Dermis microvascular lymphatic vessel endothelial cell (primary cell): Measurements from ENCODE around the gene COL4A2. TPM values are rescaled to one million over a fixed set of nuclear protein-coding genes. Genes with fewer than 3 reads are reported as not detected.
"Not testable (repeated sequence)": the region's sequence is repeated elsewhere in the genome, so short reads cannot be mapped to it uniquely, and the experiment has no call there.

Experiments used
- DNase-seq, 2 donors: peaks; one replicate each; pipeline versions ENCODE4 v3.0.0 to v3.0.0-alpha.2; 2010; ENCODE audit warnings: low read depth in 2 of 2
- total RNA-seq: library from RNA; depleted of rRNA; stranded (reverse); fragments of >200 nt; gene quantifications from 2 replicates; pipeline ENCODE4 v1.2.1, GENCODE V29; 2014

Gene COL4A2
- total RNA-seq, 1 donor from 2014 or later: 626 TPM

DNA sequence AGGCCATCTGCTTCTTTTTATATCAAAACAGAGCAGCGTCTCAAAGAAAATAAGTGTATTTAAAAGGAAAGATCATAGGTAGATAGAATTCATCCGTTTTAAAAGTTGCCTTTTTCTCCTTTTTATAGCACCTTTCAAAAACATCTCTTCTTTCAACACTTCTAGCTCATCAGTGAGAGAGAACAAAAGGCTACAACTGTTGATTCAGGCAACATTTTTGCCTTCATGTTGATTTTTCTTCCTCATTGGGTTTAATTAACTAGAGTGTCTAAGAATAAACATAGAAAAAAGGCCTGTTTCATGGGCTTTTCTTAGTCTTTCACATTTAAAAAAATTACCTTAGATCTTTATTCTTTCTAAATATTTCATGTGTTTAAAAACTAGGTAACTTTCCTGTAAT is 13.6 kb downstream of the COL4A2 start:
- DNase-seq: peak in 1 of 2 donors; percentile 36

DNA sequence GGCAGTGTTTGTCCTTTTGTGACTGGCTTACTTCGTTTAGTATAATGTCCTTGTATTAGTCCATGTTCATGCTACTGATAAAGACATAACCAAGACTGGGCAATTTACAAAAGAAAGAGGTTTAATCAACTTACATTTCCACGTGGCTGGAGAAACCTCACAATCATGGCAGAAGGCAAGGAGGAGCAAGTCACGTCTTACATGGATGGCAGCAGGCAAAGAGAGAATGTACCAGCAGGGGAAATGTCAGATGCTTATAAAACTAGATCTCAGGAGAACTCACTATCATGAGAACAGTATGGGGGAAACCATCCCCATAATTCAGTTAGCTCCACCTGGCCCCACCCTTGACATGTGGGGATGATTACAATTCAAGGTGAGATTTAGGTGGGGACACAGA is 14.5 kb downstream of the COL4A2 start:
- DNase-seq: not testable (repeated sequence)

GRCh38 chr13:110322126-110322827 is 15.2 kb downstream of the COL4A2 start:
- peak in 1 of 2 donors; percentile 40 for DNase-seq

GRCh38 chr13:110322828-110323171 is 15.7 kb downstream of the COL4A2 start:
- no peak for DNase-seq

- peak in 1 of 2 donors; percentile 26 for DNase-seq
Measured at GRCh38 chr13:110323172-110323891, 16.2 kb downstream of the COL4A2 start.

DNA sequence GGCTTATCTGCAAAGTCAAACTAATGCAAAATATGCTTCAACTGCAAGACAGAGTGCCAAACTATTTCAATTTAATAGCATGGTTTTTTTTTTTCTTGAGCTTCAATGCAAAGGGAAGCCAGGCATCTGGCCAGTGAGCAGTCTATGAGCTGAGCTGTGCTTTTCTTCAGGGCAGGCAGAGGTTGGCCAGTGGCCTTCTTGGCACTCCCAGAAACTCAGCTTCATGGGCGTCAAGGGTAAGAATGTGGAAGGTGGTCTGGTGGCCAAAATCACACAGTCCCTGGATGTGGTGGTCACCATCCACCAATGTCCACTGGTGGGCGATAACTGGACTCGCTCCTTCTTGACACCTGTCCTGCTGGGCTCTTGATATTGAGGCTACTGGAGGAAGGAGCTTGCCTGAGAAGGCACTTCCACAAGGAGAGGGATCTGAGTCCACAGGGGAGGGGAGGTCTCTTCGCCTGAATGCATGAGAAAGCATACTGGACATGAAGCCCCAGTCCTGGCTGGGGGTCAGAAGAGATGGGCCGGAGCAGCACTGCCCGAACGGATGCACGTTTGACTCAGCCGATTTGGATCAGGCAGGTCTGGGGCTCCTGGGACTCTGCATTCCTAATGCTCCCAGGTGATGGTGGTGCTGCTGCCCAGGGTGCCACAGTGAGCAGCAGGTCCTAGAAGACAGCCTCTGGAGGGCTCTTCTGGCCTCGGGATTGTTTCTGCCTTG is 17.1 kb downstream of the COL4A2 start:
- DNase-seq: no peak

DNA sequence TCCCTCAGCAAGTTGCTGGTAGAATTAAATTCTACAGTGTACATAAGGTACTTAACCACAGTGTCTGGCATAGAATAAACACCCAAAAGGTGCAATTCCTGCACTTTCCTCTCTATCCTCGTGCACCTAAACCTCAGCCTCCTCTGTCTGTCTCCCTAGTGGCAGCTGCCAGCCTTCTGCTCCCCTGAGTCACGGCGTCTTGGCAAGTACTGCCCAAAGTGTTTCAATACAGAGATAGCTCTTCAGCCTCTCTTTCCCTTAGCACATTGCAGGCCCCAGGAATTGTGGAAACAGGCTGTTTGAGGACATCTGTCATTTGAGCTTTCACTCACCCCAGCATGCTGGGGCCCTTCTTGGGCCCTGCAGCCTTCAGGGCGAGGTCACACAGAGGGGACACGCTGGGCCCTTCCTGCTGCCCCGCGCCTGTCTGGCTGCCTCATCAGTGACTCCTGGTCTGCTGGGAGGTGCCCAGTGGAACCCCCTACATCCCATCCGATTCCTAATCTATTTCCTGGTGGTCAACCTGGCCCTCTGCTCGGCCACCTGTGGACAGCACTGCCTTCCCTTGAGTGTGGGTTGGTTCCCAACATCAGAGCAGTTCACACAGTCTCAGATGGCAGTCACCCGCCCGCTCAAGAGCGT is 19.3 kb downstream of the COL4A2 start:
- DNase-seq: no peak

DNA sequence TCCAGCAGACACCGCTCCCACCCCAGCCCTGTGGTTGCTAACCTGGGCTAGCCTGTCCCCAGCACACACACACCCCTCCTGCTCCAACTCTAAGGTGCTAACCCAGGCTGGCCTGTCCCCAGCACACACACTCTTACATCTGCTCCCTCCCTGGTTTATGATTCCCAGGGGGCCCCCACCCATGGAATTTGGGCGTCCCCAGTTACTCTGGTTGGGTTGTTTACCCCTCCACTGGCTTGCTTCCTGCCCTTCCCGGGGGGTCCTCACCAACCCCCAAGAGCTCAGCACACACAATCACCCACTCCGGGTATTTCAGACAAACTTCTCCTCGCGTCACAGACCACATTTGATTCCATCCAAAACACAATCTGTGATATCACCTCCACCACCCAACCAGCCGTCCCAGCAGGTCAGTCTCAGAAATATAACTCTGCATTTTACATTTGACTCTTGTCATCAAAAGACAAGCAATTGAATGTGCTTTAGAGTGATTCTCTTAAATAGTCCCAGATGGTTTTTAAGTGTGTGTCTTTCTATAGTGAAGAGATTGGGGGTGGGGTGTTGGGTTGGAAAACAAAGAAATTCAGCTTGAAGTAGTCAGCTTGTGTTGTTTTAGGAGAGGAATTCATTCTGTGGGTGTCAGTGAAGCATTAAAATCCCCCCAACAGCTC is 20.1 kb downstream of the COL4A2 start:
- no peak for DNase-seq

DNA sequence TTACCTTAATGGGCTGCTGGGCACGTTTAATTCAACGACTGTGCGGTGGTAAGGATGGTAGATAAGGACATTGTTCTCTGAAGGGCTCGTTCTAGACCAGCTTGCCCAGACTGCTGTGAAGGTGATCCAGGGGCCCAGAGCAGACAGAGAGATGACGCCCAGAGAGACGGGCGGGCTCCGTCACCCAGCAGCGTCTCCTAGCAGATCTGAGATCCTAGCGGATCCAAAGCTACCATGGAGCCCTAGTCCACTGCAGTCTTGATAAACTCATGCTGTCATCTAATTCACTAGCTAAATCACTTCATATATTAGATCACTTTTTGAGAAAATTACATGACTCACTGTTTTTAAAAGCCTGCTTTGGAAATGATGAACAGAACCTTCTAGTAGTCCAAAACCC is 21.5 kb downstream of the COL4A2 start:
- no peak for DNase-seq

- DNase-seq: no peak
Measured at GRCh38 chr13:110329258-110329657, 22.2 kb downstream of the COL4A2 start.

- no peak for DNase-seq
Measured at GRCh38 chr13:110329798-110330461, 22.8 kb downstream of the COL4A2 start.

GRCh38 chr13:110330491-110331011 is 23.5 kb downstream of the COL4A2 start:
- DNase-seq: no peak

- no peak for DNase-seq
Measured at GRCh38 chr13:110331362-110331761, 24.3 kb downstream of the COL4A2 start.

- no peak for DNase-seq
Measured at GRCh38 chr13:110332750-110333149, 25.7 kb downstream of the COL4A2 start.

GRCh38 chr13:110333837-110334236 is 26.8 kb downstream of the COL4A2 start:
- no peak for DNase-seq

DNA sequence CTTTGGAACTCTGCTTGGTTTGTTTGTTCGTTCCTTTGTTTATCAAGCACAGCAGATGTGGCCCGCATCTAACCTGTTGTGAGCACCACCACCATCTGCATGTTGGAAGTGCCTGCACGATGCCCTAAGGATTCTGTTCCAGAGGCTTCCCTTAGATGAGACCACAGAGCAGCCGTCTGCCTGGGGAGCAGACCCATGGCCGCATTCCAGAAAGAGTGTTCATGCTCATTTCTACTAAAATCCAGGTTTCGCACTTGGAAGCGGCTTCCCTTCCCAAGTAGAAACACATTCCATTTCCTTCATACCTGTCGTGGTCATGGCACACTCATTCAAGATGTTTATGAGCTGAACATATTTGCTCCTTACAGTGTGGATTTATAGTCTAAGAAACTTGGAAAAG is 27.2 kb downstream of the COL4A2 start:
- no peak for DNase-seq

- DNase-seq: no peak
Measured at GRCh38 chr13:110334841-110335490, 27.9 kb downstream of the COL4A2 start.

DNA sequence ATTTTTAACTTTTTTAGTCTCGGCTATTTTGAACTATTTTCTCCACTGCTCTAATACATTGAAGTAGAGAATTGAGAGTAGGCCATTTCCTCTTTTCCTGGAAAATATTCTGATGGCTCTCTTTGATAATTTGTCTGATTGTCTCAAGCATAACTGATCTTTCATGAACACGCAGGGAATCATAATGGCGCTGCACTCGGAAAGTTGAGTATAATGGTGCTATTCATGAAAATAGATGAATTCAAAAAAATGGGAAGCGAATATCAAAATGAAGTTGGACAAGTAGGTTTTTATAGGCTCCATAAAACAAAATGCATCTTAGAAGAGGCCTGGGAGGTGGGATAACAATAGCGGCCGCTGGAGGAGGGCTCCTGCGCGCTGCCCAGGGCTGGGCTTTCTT is 29.0 kb downstream of the COL4A2 start:
- DNase-seq: no peak

DNA sequence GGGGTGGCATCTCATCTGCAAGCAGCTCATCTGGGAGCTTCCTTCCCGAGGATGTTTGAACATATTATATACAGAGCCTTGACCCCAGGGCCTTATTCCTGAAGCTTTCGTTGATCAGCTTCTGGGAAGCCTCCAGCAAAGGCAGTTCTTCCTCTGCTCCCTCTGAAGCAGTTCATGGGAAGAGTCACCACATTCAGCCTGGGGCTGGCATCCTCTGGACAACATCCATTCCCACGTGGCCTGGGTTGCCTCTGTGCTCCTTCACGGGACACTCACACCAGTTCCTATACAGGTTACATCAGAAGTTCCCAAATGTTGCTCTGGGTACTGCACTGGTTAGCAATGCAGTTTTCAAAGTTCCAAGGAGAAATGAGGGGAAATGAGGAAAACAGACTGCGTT is 29.6 kb downstream of the COL4A2 start:
- DNase-seq: no peak

GRCh38 chr13:110337247-110337646 is 30.2 kb downstream of the COL4A2 start:
- DNase-seq: peak in 1 of 2 donors; percentile 45
